ENCODE data around the gene RPN2. TPM values are rescaled to one million over a fixed set of nuclear protein-coding genes. Genes with fewer than 3 reads are reported as not detected.

RPN2 gene
- total RNA-seq, 1 experiment from 2014 or later: 257 TPM

DNA sequence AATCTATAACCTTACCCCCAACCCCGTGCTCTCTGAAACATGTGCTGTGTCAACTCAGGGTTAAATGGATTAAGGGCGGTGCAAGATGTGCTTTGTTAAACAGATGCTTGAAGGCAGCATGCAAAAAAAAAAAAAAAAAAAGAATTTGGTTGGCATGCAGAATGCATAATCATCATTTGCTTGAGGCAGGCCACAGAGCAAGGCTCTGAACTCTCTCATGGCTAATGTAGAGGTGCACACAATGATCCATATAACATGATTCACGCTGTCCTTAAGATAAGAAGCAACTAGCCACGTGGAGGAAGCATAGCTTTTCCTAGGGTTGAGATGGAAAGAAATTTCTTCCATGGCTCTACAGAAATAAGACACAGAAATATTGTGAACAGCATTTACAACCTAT is 27.6 kb upstream of the RPN2 start:
- Histone ChIP-seq H3K4me2 (ENCODE audit: low read length) (no peak overlapping the region), H4K20me1 (ENCODE audit: low read length) (no peaks in the 10 kb centered on the region), H3K36me3 (ENCODE audit: low read depth, low read length) (no peaks in the 10 kb centered on the region), H3K4me1 (ENCODE audit: insufficient read depth, low read length) (no peaks in the 10 kb centered on the region), H2AFZ (ENCODE audit: low read length) (no peak overlapping the region), H3K27me3 (ENCODE audit: low read length) (no peaks in the 10 kb centered on the region), H3F3A (ENCODE audit: low read length, unreplicated experiment) (no peaks in the 10 kb centered on the region), H3K9me3 (ENCODE audit: low read length) (no peaks in the 10 kb centered on the region), H3K79me2 (ENCODE audit: low read length) (no peaks in the 10 kb centered on the region), H3K9ac (ENCODE audit: low read length) (no peak overlapping the region), H3K27ac (ENCODE audit: low read length) (no peak overlapping the region), H3K4me3 (ENCODE audit: low read length) (no peak overlapping the region), H3K9me2 (replicated peaks; ENCODE audit: low read length) (no peaks in the 10 kb centered on the region)
- no TSS peak for BruUV-seq (replicated peaks)
- no peak for ATAC-seq
- TF ChIP-seq EZH2phosphoT487 (IDR thresholded peaks at IDR 0.05; ENCODE audit: borderline replicate concordance, low read length) (no peak), EZH2 (IDR thresholded peaks at IDR 0.05; ENCODE audit: low read length, unreplicated experiment) (no peak)
- TF ChIP-seq, protein P1, sequence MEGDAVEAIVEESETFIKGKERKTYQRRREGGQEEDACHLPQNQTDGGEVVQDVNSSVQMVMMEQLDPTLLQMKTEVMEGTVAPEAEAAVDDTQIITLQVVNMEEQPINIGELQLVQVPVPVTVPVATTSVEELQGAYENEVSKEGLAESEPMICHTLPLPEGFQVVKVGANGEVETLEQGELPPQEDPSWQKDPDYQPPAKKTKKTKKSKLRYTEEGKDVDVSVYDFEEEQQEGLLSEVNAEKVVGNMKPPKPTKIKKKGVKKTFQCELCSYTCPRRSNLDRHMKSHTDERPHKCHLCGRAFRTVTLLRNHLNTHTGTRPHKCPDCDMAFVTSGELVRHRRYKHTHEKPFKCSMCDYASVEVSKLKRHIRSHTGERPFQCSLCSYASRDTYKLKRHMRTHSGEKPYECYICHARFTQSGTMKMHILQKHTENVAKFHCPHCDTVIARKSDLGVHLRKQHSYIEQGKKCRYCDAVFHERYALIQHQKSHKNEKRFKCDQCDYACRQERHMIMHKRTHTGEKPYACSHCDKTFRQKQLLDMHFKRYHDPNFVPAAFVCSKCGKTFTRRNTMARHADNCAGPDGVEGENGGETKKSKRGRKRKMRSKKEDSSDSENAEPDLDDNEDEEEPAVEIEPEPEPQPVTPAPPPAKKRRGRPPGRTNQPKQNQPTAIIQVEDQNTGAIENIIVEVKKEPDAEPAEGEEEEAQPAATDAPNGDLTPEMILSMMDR (conservative IDR thresholded peaks at IDR 0.05; ENCODE audit: low read depth, low read length): no peak
- DNase-seq: no peak
- intact Hi-C loops (cut with micrococcal nuclease): no loop called here
- POLR2A ChIA-PET (ENCODE audit: unreplicated experiment): no interaction called here
- CTCF ChIA-PET: no interaction called here

DNA sequence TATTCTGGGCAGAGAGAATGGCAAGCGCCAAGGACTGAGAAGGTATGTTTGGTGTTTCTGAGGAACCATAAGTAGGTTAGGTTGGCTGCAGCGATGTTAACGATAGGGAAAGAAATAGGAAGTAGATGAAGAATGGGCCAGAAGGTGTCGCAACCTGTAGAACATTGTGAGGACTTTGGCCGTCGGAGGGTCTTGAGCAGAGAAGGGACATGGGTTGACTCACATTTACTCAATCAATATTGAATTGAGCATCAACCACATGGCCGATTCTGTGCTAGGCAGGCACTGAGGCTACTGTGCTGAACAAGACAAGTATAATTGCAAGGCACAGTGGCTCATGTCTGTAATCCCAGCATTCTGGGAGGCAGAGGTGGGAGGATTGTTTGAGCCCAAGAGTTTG is 26.8 kb upstream of the RPN2 start:
- BruUV-seq (replicated peaks): no TSS peak
- Histone ChIP-seq H3K27me3 (ENCODE audit: low read length) (no peaks in the 10 kb centered on the region), H3K79me2 (ENCODE audit: low read length) (no peaks in the 10 kb centered on the region), H2AFZ (ENCODE audit: low read length) (no peak overlapping the region), H3K9me2 (replicated peaks; ENCODE audit: low read length) (no peaks in the 10 kb centered on the region), H3K9me3 (ENCODE audit: low read length) (no peaks in the 10 kb centered on the region), H3K9ac (ENCODE audit: low read length) (no peak overlapping the region), H3K27ac (ENCODE audit: low read length) (no peak overlapping the region), H3K4me2 (ENCODE audit: low read length) (no peak overlapping the region), H4K20me1 (ENCODE audit: low read length) (no peaks in the 10 kb centered on the region), H3K4me1 (ENCODE audit: insufficient read depth, low read length) (no peaks in the 10 kb centered on the region), H3F3A (ENCODE audit: low read length, unreplicated experiment) (no peaks in the 10 kb centered on the region), H3K4me3 (ENCODE audit: low read length) (no peak overlapping the region), H3K36me3 (ENCODE audit: low read depth, low read length) (no peaks in the 10 kb centered on the region)
- intact Hi-C loops (cut with micrococcal nuclease): no loop called here
- ATAC-seq (no peak), DNase-seq (no peak)
- TF ChIP-seq, protein P1 (conservative IDR thresholded peaks at IDR 0.05; ENCODE audit: low read depth, low read length): no peak
- no peak for TF ChIP-seq EZH2 (IDR thresholded peaks at IDR 0.05; ENCODE audit: low read length, unreplicated experiment)
- no peak for TF ChIP-seq EZH2phosphoT487 (IDR thresholded peaks at IDR 0.05; ENCODE audit: borderline replicate concordance, low read length)
- POLR2A ChIA-PET (ENCODE audit: unreplicated experiment): no interaction called here
- CTCF ChIA-PET: no interaction called here

DNA sequence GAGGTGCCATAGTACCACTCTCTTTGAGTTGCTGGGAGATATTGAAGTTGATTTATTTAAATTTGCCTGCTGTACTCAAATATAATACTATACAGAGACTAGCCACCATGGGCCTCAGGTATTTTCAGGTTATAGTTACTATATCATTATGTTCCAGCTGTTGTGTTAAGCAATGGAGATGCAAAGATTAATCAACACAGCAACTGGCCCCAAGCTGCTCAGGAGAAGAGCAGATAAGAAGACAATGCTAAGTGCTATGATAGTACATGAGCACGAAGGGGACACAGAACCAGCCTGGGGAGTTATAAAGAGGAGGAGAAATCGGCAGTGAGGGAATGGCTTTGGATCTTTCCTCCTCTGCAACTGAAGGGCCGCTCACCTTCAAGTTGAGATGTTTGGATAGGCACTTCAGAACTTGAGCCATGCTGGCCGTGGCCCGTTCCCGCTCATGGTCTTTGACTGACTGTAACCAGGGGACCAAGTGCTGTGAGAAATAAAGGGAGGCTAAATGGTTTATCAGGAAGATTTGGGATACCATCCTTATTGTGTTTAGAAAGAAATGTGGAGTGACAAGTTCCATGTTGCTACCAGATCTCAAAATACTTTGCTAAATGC is 24.3 kb upstream of the RPN2 start:
- CTCF ChIA-PET: no interaction called here

More for the DNA sequence above, 24.3 kb upstream of the RPN2 start:
- Histone ChIP-seq H3K79me2 (ENCODE audit: low read length) (no peaks in the 10 kb centered on the region), H3K4me2 (ENCODE audit: low read length) (no peak overlapping the region), H3K4me3 (ENCODE audit: low read length) (no peak overlapping the region), H3K27ac (ENCODE audit: low read length) (no peak overlapping the region), H3K27me3 (ENCODE audit: low read length) (no peaks in the 10 kb centered on the region), H3F3A (ENCODE audit: low read length, unreplicated experiment) (no peaks in the 10 kb centered on the region), H3K36me3 (ENCODE audit: low read depth, low read length) (no peaks in the 10 kb centered on the region), H3K9me3 (ENCODE audit: low read length) (no peaks in the 10 kb centered on the region), H3K4me1 (ENCODE audit: insufficient read depth, low read length) (no peaks in the 10 kb centered on the region), H2AFZ (ENCODE audit: low read length) (no peak overlapping the region), H4K20me1 (ENCODE audit: low read length) (no peaks in the 10 kb centered on the region), H3K9ac (ENCODE audit: low read length) (no peak overlapping the region), H3K9me2 (replicated peaks; ENCODE audit: low read length) (no peaks in the 10 kb centered on the region)
- intact Hi-C loops (cut with micrococcal nuclease): no loop called here
- BruUV-seq (replicated peaks): no TSS peak
- ATAC-seq: no peak
- TF ChIP-seq EZH2phosphoT487 (IDR thresholded peaks at IDR 0.05; ENCODE audit: borderline replicate concordance, low read length) (no peak), EZH2 (IDR thresholded peaks at IDR 0.05; ENCODE audit: low read length, unreplicated experiment) (no peak)
- TF ChIP-seq, protein P1 (conservative IDR thresholded peaks at IDR 0.05; ENCODE audit: low read depth, low read length): no peak
- DNase-seq: no peak
- POLR2A ChIA-PET (ENCODE audit: unreplicated experiment): no interaction called here

Data from PC-3 (cell line).